ENCODE results near the gene GSTM3.
"Not testable (repeated sequence)": the region's sequence is repeated elsewhere in the genome, so short reads cannot be mapped to it uniquely, and the experiment has no call there.

The GSTM3 gene

GRCh38 chr1:109721971-109722370, 18.9 kb downstream of the GSTM3 start:
- H3K9ac ChIP-seq (ENCODE audit: low read depth, low read length) = no peak overlapping the region
- no peaks in the 10 kb centered on the region for H3K36me3 ChIP-seq (ENCODE audit: insufficient read depth, low read length)
- no peaks in the 10 kb centered on the region for H3K27me3 ChIP-seq (ENCODE audit: insufficient read depth, low read length)
- no peaks in the 10 kb centered on the region for H3K4me1 ChIP-seq (ENCODE audit: insufficient read depth, low read length)
- WGBS = 95% methylated on average over 1 of the region's 1 CpG
- H3K27ac ChIP-seq (ENCODE audit: low read depth, low read length) = no peak overlapping the region
- H3K4me3 ChIP-seq (ENCODE audit: low read length) = no peak overlapping the region
- 0 out of 2 replicates have a peak, but pooled peaks cover 8% of the 10 kb centered on the region for H3K9me3 ChIP-seq (ENCODE audit: insufficient read depth, low read depth, low read length)

DNA sequence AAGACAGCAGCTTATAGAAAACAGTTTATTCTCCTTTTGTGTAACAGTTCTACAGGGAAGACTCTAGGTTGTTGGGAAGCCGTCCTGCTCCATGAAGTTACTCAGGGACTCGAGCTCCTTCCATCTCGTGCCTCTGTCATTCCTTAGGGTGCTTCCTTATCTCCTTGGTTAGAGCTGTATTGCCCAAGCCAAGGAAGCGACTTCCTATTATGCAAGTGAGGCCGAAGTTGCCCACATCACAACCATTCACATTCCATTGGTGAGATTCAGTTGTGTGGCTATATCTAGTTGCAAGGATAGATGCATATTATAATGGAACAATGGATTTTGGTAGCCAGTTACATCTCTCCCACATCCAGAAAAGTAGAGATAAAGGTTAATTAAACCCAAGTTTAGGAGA, 19.8 kb downstream of the GSTM3 start:
- Histone ChIP-seq H3K27ac (ENCODE audit: low read depth, low read length) (no peak overlapping the region), H3K36me3 (ENCODE audit: insufficient read depth, low read length) (no peaks in the 10 kb centered on the region), H3K4me3 (ENCODE audit: low read length) (no peak overlapping the region), H3K9ac (ENCODE audit: low read depth, low read length) (no peak overlapping the region), H3K9me3 (ENCODE audit: insufficient read depth, low read depth, low read length) (no peaks in the 10 kb centered on the region), H3K27me3 (ENCODE audit: insufficient read depth, low read length) (no peaks in the 10 kb centered on the region), H3K4me1 (ENCODE audit: insufficient read depth, low read length) (no peaks in the 10 kb centered on the region)
- WGBS = 84% methylated on average over 4 of the region's 5 CpGs

GRCh38 chr1:109719337-109719837, 21.5 kb downstream of the GSTM3 start:
- no peak overlapping the region for H3K27ac ChIP-seq (ENCODE audit: low read depth, low read length)
- H3K27me3 ChIP-seq (ENCODE audit: insufficient read depth, low read length) = no peaks in the 10 kb centered on the region
- no peaks in the 10 kb centered on the region for H3K36me3 ChIP-seq (ENCODE audit: insufficient read depth, low read length)
- no peaks in the 10 kb centered on the region for H3K4me1 ChIP-seq (ENCODE audit: insufficient read depth, low read length)
- no peak overlapping the region for H3K4me3 ChIP-seq (ENCODE audit: low read length)
- H3K9ac ChIP-seq (ENCODE audit: low read depth, low read length) = no peak overlapping the region
- WGBS = 91% methylated on average over 5 of the region's 5 CpGs
- H3K9me3 ChIP-seq (ENCODE audit: insufficient read depth, low read depth, low read length) = no peaks in the 10 kb centered on the region

GRCh38 chr1:109718495-109718894, 22.3 kb downstream of the GSTM3 start:
- H3K27me3 ChIP-seq (ENCODE audit: insufficient read depth, low read length) = peaks cover 3% of the 10 kb centered on the region; the same call in 1 of the 2 replicates
- H3K9ac ChIP-seq (ENCODE audit: low read depth, low read length) = no peak overlapping the region
- no peaks in the 10 kb centered on the region for H3K9me3 ChIP-seq (ENCODE audit: insufficient read depth, low read depth, low read length)
- no peak overlapping the region for H3K4me3 ChIP-seq (ENCODE audit: low read length)
- H3K27ac ChIP-seq (ENCODE audit: low read depth, low read length) = no peak overlapping the region
- 93% methylated on average over 2 of the region's 2 CpGs for WGBS
- no peaks in the 10 kb centered on the region for H3K4me1 ChIP-seq (ENCODE audit: insufficient read depth, low read length)
- H3K36me3 ChIP-seq (ENCODE audit: insufficient read depth, low read length) = no peaks in the 10 kb centered on the region

- H3K4me1 ChIP-seq (ENCODE audit: insufficient read depth, low read length) = no peaks in the 10 kb centered on the region
- 89% methylated on average over 5 of the region's 5 CpGs for WGBS
Measured at GRCh38 chr1:109717729-109718128, 23.1 kb downstream of the GSTM3 start.

GRCh38 chr1:109716570-109717090, 24.2 kb downstream of the GSTM3 start:
- 90% methylated on average over 3 of the region's 3 CpGs for WGBS
- H3K4me1 ChIP-seq (ENCODE audit: insufficient read depth, low read length) = no peaks in the 10 kb centered on the region
- H3K4me3 ChIP-seq (ENCODE audit: low read length) = no peak overlapping the region
- H3K27ac ChIP-seq (ENCODE audit: low read depth, low read length) = no peak overlapping the region
- H3K9me3 ChIP-seq (ENCODE audit: insufficient read depth, low read depth, low read length) = no peaks in the 10 kb centered on the region
- no peaks in the 10 kb centered on the region for H3K36me3 ChIP-seq (ENCODE audit: insufficient read depth, low read length)
- H3K9ac ChIP-seq (ENCODE audit: low read depth, low read length) = no peak overlapping the region
- H3K27me3 ChIP-seq (ENCODE audit: insufficient read depth, low read length) = peaks cover 3% of the 10 kb centered on the region

More at GRCh38 chr1:109717729-109718128, 23.1 kb downstream of the GSTM3 start:
- H3K27ac ChIP-seq (ENCODE audit: low read depth, low read length) = no peak overlapping the region
- no peaks in the 10 kb centered on the region for H3K9me3 ChIP-seq (ENCODE audit: insufficient read depth, low read depth, low read length)
- H3K27me3 ChIP-seq (ENCODE audit: insufficient read depth, low read length) = peaks cover 3% of the 10 kb centered on the region
- H3K9ac ChIP-seq (ENCODE audit: low read depth, low read length) = no peak overlapping the region
- H3K4me3 ChIP-seq (ENCODE audit: low read length) = no peak overlapping the region
- H3K36me3 ChIP-seq (ENCODE audit: insufficient read depth, low read length) = no peaks in the 10 kb centered on the region

DNA sequence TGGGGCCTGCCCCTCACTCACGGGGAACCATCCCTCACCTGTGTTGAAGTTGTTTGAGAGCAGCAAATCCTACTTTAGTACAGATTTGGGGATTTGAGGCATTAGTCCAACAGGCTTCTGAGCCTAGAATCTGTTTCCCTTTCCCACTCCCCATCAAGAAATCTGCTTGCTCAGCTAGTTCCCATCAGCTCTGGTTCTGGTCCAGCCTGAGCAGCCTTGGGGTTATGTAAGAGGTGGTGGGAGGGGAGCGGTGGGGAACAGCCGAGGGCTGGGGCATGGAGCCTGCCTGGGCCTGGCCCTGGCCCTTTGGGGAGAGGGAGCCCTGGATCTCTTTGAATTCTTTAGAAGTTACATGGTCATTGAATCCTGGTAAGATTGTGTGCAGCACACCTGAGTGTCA, 24.7 kb downstream of the GSTM3 start:
- H3K9ac ChIP-seq (ENCODE audit: low read depth, low read length) = no peak overlapping the region
- peaks cover 3% of the 10 kb centered on the region for H3K27me3 ChIP-seq (ENCODE audit: insufficient read depth, low read length)
- H3K9me3 ChIP-seq (ENCODE audit: insufficient read depth, low read depth, low read length) = no peaks in the 10 kb centered on the region
- H3K27ac ChIP-seq (ENCODE audit: low read depth, low read length) = no peak overlapping the region
- H3K4me3 ChIP-seq (ENCODE audit: low read length) = no peak overlapping the region
- no peaks in the 10 kb centered on the region for H3K36me3 ChIP-seq (ENCODE audit: insufficient read depth, low read length)
- WGBS = 93% methylated on average over 3 of the region's 3 CpGs
- H3K4me1 ChIP-seq (ENCODE audit: insufficient read depth, low read length) = no peaks in the 10 kb centered on the region

- H3K9me3 ChIP-seq (ENCODE audit: insufficient read depth, low read depth, low read length) = no peaks in the 10 kb centered on the region
- no peak overlapping the region for H3K9ac ChIP-seq (ENCODE audit: low read depth, low read length)
- H3K27ac ChIP-seq (ENCODE audit: low read depth, low read length) = no peak overlapping the region
- 92% methylated on average over 12 of the region's 12 CpGs for WGBS
- H3K4me1 ChIP-seq (ENCODE audit: insufficient read depth, low read length) = no peaks in the 10 kb centered on the region
- H3K36me3 ChIP-seq (ENCODE audit: insufficient read depth, low read length) = no peaks in the 10 kb centered on the region
- peaks cover 3% of the 10 kb centered on the region for H3K27me3 ChIP-seq (ENCODE audit: insufficient read depth, low read length)
- no peak overlapping the region for H3K4me3 ChIP-seq (ENCODE audit: low read length)
Measured at GRCh38 chr1:109714661-109715372, 26.0 kb downstream of the GSTM3 start.

- Histone ChIP-seq H3K9me3 (ENCODE audit: insufficient read depth, low read depth, low read length) (0 out of 2 replicates have a peak, but pooled peaks cover 4% of the 10 kb centered on the region), H3K4me1 (ENCODE audit: insufficient read depth, low read length) (no peaks in the 10 kb centered on the region), H3K36me3 (ENCODE audit: insufficient read depth, low read length) (no peaks in the 10 kb centered on the region), H3K27ac (ENCODE audit: low read depth, low read length) (no peak overlapping the region), H3K27me3 (ENCODE audit: insufficient read depth, low read length) (peaks cover 3% of the 10 kb centered on the region), H3K4me3 (ENCODE audit: low read length) (no peak overlapping the region), H3K9ac (ENCODE audit: low read depth, low read length) (no peak overlapping the region)
- 92% methylated on average over 5 of the region's 5 CpGs for WGBS
Measured at GRCh38 chr1:109713636-109714035, 27.2 kb downstream of the GSTM3 start.

GRCh38 chr1:109712321-109712864, 28.4 kb downstream of the GSTM3 start:
- Histone ChIP-seq H3K36me3 (ENCODE audit: insufficient read depth, low read length) (no peaks in the 10 kb centered on the region), H3K27me3 (ENCODE audit: insufficient read depth, low read length) (peaks cover 3% of the 10 kb centered on the region), H3K4me1 (ENCODE audit: insufficient read depth, low read length) (no peaks in the 10 kb centered on the region), H3K27ac (ENCODE audit: low read depth, low read length) (no peak overlapping the region), H3K9me3 (ENCODE audit: insufficient read depth, low read depth, low read length) (peaks cover 9% of the 10 kb centered on the region; the same call in 1 of the 2 replicates), H3K4me3 (ENCODE audit: low read length) (no peak overlapping the region), H3K9ac (ENCODE audit: low read depth, low read length) (no peak overlapping the region)
- 96% methylated on average over 22 of the region's 22 CpGs for WGBS

GRCh38 chr1:109711593-109712320, 29.1 kb downstream of the GSTM3 start, which contains the start of gene GSTM5:
TSS of gene GSTM5 (plus strand) at chr1:109712251. CDS start at chr1:109712313, 62 bp downstream.
- H3K4me3 ChIP-seq (ENCODE audit: low read length); H3K9me3 ChIP-seq (ENCODE audit: insufficient read depth, low read depth, low read length); H3K9ac ChIP-seq (ENCODE audit: low read depth, low read length); H3K36me3 ChIP-seq (ENCODE audit: insufficient read depth, low read length); H3K27me3 ChIP-seq (ENCODE audit: insufficient read depth, low read length); H3K27ac ChIP-seq (ENCODE audit: low read depth, low read length); H3K4me1 ChIP-seq (ENCODE audit: insufficient read depth, low read length): not testable (repeated sequence)
- WGBS = 92% methylated on average over 32 of the region's 33 CpGs

All from HUES64 (cell line).